GM19397 (cell line): ENCODE measurements around the gene EPB41L2.

ENCODE experiments used
- ATAC-seq: cut with Tn5 transposase; IDR thresholded peaks from one replicate; pipeline ENCODE4 v1.9.1; 2021; ENCODE audit warnings: mild to moderate bottlenecking, moderate library complexity; ENCODE audit not compliant: unreplicated experiment

EPB41L2 gene

DNA sequence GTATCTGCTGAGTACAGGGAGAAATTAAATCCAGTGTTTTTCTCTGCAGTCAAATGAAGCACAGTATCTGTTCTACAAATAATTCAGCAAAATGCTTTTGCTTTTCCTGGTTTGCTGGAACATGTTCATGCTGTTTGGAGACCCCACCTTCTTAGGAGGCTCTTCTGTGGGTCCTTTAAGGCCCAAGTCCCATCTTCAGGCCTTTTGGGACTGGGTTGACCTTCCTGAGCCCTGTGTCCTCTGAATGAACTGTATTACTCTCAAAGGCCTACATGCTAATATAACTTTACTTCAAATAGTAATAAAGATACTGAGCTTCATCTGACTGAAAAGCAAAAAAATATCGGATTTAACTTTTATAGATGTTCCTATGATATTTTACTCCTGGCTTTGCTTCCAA, 216.5 kb downstream of the EPB41L2 start:
- no peak for ATAC-seq

DNA sequence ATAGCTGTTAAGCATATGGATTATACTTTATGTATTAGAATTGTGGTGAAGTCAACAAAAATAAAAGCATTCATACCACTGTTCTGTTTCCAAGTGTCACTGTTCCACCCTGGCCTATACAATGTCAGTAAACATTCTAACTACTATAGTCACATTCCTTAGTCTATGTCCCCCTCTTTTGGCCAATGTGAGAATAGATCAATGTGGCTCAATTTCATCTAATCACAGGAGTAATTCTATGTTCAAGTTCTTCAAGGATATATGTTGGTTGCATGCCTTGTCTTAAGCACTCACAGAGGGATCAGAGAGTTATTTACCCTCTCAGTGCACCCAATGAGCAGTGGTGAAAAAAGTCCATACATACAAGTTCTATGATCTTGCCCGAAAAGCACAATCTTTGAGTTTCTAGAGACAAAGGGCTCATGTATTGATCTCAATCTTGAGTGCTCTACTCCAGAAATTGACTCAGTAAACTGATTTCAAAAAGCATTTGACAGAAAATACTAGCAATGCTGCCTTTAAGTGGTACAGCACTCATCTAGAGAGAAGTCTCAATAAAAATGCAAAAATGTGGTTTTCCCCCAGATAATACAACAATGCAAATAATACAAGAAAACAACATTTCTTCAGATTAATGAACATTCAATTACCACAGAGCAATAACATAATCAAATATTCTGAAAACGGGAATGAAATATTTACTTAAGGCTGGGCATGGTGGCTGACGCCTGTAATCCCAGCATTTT, 219.3 kb downstream of the EPB41L2 start:
- no peak for ATAC-seq

DNA sequence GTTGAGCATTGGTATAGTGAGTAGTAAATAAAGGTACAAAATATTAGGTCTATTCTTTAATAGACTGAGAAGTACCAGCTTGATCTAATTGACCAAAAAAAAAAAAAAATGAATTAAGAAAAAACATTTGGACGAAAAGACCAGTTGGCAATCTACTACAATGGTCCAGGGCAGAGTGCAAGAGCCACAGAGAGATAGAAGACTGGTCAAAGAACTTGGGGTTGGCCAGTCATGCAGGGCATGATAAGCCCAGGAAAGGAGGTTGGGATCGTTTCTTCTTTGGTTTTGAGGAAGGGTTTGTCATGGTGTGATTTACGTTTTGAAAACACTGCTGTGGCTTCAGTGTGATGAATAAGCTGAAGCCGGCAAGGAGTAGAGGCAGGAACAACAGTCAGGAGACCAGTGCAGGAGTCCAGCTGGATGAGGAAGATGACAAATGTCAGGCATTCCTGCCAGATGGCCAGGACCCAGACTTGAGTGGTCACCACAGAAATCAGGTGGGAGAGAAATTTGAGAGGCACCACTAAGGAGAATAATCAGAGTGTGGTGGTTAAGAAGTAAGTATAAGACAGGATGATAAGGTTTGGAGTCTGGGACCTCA, 221.8 kb downstream of the EPB41L2 start:
- ATAC-seq = no peak

DNA sequence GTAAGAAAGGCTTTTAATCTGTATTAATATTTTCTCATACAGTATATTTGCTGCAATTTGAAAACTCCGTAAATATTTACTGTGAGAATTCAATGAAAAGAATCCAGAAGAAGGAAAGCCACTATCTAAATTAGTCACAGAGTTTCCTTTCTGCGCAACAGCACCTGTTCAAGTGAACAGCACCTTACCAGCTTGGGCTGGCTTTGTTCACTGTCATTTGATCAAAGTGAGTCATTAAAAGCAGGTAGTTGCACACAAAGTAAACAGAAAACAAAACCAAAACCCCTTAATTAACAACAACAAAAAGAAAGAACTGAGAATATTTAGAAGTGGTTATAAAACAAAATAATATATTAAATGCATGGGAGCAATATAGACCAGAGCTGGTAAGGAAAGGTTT, 223.0 kb downstream of the EPB41L2 start:
- no peak for ATAC-seq

DNA sequence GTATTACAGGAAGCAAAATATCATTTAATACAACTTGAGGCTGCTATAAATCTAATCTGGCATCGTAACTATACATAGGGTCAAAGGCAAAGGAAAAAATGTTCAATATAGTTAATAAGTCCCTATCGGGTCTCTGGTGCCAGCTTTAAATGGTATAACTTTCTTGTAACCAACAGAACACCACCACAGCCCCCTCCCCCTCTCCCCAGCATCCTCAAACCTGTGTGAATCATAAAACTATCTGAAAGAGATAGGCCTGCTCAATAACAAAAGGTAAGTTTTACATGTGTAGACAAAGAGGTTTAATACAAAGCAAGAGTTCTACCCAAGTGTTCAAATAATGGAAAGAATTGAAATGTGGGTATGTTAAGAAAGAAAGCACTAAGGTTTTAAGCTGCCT, 223.7 kb downstream of the EPB41L2 start:
- ATAC-seq = no peak

DNA sequence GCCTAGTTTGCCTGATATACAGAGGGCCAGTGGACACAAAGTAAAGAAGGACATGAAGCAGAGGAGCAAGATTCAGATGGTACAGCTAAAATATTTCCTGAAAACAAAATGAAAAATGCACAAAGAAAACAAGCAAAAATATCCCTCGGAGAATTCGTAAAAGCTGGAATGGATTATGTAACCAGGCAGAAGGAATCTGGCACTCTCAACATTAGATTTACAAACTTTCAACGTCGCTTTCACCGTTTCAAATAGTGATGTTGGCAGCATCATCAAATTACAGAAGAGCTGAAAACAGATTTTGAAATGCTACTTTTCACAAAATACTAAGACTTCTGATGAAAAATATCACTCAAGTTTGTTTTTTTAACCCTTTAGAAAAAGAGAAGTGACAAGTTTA, 224.1 kb downstream of the EPB41L2 start:
- no peak for ATAC-seq

DNA sequence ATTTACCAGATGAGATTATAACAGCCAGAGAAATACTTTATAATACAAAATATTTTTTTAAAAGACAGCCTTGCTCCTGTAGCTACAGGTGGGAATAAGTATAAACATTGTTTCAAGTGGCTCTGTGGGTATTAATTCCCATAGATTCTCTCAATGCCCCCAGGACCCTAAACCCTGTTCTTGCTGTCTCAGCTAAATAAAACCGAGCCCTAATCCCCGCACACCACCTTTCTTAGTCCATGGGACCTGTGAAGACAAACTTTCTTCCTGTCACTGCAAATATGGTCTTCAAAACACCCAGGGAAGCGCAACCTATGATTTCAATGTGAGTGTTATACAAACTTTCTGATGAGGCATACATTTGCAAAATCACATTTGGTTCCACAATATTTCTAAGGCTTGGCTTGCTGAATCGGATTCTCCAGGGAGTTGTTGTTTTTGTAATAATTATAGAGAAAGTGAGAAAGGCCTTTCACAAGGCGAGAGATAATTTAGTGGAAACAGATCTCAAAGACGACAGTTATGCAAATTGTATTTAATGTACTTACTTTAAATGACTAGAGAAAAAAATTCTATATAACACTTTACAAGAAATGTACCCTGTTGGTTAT, 224.7 kb downstream of the EPB41L2 start:
- ATAC-seq = no peak

DNA sequence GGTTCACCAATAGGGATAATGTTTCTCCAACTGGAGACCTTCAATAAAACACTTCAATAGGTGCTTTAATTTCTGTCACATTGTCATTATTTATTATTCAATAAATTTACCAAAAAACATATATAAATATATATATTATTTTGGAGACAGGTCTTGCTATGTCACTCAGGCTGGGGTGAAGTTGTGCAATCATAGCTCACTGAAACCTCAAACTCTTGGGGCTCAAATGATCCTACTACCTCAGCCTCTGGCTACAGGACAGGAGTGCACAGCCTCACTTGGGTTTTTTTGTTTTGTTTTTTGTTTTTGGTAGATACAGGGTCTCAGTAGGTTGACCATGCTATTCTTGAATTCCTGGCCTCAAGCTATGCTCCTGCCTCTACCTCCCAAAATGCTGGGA, 226.0 kb downstream of the EPB41L2 start:
- ATAC-seq = no peak

DNA sequence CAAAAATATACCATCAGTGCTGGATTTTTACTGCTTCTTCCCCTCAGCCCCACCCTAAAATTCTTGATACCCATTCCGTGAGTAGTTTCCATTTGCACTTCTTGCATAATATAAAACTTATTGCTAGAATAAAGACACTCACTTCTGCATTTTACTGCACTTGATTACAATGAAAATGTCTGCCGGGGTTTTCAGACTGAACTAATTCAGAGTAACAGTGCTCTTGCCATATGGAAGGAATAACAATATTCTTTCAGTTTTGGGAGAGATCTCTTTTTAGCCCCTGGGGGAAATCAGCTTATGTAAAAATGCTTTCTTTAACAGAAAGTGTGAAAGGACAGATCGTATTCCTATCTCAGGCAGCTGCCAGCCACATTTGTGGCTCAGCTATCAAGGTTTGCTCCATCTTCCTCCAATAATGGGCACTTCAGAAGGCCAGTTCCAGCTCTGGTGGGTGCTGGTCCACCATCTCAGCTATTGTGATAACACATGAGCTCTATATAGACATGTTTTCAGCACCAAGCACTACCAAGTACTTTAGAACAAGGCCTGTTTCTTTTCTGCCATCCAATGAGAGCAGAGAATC, 226.9 kb downstream of the EPB41L2 start:
- ATAC-seq = no peak

DNA sequence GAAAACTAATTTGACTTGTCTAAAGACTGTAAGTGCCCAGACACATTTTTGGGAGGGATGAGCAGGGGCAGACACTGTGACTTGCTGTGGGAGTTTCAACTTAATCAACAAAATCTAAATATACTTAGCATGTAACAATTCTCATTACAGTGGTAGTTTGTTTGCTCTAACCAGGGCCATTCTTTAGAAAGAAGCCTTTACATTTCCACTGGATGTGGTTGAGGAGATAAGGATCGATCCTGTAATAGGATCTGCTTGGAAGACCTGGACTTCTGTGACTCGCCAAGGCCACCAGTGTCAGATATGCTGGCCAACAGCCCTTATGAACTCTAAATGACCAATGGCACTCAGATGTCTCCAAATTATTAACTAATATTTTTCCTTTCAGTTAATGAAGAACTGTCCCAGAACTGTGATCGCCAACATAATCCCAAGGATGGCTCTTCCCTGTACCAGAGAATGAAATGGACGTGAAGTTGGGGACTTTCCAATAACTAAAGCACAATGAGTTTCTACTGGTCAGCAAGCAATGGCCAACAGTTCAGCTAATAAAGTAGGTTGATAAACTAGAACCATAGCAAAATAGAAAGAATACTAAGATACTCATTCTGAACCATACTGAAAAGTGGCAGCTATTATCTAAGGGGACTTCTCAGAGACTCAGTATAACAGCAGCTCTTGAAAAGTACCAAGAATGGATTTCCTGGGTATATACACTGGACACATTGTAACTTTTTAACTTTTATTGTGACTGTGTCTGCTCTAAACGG, 228.4 kb downstream of the EPB41L2 start:
- no peak for ATAC-seq

DNA sequence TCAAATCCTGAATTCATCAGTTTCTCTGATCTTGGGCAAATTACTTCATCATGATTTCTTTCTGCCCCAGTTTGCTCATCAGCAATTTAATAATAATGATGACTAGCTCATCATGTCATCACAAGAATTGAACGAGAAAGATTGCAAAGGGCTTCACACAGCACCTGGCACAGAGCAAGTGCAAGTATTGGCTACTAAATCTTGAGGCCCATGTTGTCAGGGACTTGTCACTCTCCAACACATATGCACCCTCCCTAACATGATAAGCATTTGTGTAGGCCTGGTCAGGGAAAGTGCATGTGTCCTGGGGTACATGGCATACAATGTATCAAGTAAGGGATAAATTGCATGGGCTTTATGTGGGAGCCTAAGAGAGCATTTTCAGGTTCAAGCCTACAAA, 229.5 kb downstream of the EPB41L2 start:
- no peak for ATAC-seq

DNA sequence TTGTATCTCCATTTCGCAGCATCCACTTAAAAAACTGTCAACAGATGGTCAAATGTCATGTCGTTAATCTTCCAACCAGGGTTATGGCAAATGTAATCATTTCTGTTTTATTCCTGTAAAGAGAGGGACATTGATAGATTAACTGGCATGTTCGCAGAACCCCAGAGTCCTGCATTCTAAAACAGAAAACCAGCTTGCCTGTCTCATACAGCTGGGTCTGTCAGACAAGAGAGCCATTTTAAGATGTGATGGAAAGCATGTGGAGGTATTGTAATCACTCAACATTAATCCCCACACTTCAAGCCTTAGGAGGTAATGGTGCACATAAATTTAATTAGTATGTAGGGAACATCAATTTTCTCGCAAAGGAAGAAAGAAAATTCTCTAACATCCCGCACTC, 231.4 kb downstream of the EPB41L2 start:
- ATAC-seq = no peak

DNA sequence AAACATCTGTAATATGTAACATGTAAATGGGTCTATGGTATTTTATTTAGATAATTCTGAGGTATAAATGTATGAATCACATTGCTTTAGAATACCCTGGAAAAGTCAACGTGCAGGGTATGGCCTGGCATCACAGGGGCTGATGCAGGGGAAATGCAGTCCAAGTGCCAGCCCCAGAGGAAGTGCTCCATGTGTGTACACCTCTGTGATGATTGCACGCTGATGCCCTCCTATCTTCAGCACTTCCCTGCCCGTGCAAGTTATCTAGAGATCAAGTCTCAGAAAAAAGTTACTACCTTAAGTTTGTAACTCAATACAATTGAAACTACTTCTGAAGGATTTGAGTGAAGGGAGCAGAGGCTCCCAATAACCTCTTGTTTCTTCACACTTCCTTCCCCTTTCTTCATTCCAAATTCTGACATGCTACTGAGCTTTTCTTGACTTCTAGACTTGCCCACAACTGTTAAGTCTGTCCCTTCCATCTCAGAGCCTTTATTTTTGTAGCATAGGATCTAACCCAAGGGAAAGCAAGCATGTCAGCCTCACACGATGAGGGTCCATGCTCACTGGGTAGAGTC, 233.6 kb downstream of the EPB41L2 start:
- no peak for ATAC-seq

DNA sequence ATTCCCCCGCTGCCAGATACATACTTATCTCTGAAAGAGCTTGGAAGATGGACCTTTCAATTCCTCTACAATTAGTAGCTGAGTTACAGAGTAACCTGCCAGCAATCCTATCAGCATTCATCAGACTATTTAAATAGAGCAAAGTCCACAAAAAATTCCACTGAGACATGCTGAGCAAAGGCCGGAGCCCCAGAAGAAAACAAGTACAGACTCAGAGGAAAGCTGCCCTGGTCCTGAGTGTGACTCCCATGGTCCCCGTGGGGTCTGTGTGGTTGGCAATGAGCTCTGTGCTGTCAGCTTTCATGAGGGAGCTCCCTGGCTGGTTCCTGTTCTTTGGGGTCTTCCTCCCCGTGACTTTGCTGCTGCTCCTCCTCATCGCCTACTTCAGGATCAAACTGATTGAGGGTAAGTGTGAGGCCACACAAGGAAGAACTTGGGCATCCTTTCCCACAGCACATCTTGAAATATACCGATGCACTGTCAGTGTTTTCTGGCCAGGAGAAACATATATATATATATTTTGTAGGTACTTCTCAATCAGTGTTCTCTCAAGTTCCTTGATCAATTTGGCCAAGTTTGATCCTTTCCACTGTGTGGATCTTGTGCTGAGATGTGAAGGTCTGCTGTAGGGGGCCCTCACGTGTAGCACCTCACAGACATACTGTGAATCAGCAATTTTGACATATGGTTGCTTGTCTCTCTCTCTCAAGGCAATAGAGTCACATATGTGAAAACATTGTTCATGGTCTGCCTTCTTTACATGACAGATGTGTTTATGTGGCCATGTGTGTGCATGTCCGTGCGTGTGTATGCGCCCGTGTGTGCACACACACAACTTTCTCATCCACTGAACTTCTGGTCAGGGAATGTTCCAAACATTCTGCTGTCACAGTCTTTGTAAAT, 235.5 kb downstream of the EPB41L2 start, which contains the start of gene SMLR1:
Gene SMLR1 (plus strand): TSS at position 160 of the 903 bp plus-strand sequence. CDS start 8 bp downstream, at position 168.
- no peak for ATAC-seq

DNA sequence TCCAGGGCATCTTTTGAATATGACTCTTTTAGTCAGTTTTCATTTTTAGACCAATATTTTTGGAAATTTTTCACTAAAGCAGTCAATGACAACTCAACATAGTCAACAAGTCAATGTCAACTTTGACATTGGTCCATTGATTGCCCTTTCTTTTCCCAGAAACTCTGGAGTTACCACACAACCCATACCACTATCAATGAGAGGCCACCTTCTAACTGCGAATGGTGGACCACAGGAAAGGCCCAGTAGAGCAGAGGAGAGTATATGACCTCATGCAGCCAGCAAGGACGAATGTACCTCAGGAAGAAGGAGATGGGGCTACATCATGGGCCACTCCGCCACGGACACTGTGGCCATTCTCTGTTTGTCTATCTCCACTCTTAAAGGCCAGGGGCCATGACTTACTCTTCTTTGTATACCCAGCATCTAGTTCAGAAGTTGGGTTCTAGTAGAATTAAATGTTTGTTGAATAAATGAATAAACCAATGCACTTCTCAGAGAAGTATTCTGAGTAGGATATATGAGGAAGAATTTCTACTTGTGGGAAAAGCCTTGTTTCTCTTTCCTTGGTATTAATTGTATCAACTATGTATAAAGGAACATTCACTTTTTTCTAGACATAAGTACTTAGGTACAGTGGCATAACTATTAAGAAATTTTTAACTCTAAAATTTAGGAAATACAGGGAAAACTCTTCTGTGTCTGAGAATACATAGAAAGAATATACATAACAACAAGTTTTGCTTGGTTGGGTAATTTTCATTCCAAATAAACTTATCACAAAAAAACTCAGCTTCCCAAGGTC, 236.4 kb downstream of the EPB41L2 start:
- ATAC-seq = no peak

DNA sequence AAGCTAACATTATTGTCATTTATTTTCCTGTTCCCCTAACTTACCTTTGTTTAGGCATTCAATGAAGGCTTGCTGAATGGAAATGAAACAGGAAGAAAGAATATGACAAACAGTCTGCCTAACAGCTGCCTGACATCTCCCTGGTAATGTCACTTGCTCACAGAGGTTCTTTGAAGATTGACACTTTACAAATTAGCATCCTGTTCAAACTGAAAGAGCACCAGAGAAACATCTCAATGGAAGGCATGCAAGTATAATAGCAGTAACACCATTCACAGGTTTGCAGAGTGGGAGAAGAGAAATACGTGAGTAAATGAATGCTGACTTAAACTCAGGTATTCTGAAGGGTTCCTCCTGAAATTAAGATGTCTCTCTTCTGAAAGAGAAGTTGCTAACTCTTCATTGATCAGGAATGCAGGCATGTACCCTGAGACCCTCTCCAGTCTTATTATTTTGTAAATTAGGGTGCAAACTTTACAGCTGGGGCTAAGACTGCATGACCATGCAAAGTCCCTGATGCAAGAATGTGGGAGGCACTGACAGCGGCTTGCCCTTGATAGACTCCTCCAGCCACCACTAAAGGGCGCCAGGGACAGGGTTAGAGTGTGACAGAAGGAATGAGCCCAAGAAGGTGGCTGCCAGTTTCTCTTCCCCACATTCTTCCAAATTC, 237.1 kb downstream of the EPB41L2 start:
- no peak for ATAC-seq

DNA sequence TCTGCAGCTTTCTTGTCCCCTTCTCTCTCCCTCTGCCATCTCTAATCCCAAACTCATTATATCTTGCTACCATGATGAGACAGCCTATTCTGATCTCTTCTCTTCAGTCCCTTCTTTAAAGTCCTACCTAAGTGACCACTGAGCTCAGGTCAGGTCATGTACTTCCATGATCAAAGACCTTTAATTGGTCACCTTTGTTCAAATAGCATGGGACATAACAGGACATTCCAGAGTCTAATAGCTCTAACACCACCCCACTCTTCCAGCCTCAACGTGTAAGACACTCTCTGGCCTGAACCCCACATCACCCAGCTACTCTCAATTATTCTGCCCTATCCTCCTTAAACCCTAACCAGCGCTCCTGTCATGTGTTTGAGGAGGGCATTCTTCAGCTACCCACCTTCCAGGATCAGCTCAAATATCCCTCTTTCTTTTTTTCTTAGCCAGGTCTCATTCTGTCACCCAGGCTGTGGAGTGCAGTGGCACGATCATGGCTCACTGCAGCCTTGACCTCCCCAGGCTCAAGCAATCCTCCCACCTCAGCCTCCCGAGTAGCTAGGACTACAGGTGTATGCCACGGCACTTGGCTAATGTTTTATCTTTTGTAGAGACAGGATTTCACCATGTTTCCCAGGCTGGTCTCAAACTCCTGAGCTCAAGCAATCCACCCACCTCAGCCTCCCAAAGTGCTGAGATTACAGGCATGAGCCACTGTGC, 237.9 kb downstream of the EPB41L2 start:
- no peak for ATAC-seq

DNA sequence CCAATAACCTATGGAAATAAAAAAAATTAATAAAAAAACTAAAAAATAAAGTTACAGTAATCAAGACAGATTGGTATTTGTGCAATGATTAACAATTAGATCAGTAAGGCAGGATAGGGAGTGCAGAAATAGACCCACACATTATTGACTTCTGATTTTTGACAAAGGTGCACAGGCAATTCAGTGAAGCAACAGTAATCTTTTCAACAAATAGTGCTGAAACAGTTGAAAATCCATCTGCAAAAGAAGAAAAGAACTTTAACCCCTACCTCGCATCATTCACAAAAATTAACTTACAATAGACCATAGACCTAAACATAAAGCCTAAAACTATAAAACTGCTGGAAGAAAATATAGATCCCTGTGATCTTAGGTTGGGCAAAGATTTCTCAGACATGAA, 240.3 kb downstream of the EPB41L2 start:
- ATAC-seq = no peak
